Measurements from ENCODE around the gene CD44.
"Not testable (repeated sequence)": the region's sequence is repeated elsewhere in the genome, so short reads cannot be mapped to it uniquely, and the experiment has no call there.

The CD44 gene

DNA sequence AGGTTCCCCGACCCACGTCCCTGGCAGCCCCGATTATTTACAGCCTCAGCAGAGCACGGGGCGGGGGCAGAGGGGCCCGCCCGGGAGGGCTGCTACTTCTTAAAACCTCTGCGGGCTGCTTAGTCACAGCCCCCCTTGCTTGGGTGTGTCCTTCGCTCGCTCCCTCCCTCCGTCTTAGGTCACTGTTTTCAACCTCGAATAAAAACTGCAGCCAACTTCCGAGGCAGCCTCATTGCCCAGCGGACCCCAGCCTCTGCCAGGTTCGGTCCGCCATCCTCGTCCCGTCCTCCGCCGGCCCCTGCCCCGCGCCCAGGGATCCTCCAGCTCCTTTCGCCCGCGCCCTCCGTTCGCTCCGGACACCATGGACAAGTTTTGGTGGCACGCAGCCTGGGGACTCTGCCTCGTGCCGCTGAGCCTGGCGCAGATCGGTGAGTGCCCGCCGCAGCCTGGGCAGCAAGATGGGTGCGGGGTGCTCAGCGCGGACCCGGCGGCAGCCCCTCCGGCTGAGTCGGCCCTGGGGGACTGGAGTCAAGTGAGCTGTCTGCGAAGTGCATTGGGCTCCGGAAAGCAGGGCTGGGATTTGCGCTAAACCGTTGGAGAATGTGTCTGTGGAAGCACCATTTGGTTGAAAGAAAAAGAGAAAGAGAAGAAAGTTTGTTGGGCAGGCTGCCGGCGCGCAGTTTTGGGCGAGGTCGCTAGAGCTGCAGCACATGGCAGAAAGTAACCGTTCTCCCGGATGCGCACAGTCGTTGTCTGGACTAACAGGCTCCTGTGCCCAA is at the start of gene CD44:
Gene CD44 (plus strand): TSS at position 229 of the 779 bp plus-strand sequence. CDS start 133 bp downstream, at position 362.
- DNase-seq (ENCODE audit: low spot score) = no peak

- no peak for DNase-seq (ENCODE audit: low spot score)
Measured at GRCh38 chr11:35089666-35090065, 49.3 kb upstream of the CD44 start.

DNA sequence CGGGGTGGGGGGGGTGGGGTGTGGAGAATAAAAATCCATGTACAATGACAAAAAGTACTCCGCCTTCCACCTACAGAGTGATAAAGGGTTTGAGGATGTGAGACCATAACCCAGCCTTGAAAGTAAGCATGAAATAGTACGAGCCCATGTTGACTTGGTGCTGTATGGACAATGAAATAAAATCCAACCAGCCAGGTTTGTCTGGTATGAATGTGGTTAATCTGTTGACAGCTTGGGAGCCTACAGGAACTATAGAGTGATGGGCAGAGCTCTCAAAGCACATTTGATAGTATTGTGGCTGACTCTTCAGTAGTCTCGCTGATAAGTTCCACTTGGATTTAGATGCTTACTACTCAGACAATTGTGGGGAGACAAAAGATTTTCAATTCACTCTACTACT is 48.8 kb upstream of the CD44 start:
- DNase-seq (ENCODE audit: low spot score) = no peak

- not testable (repeated sequence) for DNase-seq (ENCODE audit: low spot score)
Measured at GRCh38 chr11:35090991-35091390, 48.0 kb upstream of the CD44 start.

- no peak for DNase-seq (ENCODE audit: low spot score)
Measured at GRCh38 chr11:35096723-35097122, 42.2 kb upstream of the CD44 start.

- no peak for DNase-seq (ENCODE audit: low spot score)
Measured at GRCh38 chr11:35097814-35098455, 41.0 kb upstream of the CD44 start.

DNA sequence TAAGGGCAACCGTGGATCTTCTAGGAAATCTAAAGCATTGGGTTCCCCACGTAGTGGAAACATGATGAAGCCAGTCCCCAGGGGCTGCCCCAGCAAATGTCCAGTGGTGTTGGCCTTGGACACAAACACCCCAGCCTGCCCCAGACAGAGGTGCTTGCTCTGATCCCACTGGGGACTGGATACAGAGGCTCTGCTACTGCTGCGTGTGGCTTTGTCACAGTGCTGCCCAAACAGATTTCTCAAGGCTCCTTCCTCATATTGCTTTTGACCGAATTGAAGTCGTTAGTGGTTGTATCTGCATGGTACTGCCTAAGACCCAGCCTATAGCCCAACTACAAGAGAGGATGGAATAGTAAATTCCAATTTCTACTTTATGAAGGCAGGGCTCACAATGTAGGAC is 40.1 kb upstream of the CD44 start:
- no peak for DNase-seq (ENCODE audit: low spot score)

GRCh38 chr11:35099278-35100012 is 39.5 kb upstream of the CD44 start:
- DNase-seq (ENCODE audit: low spot score) = no peak

GRCh38 chr11:35100013-35100383 is 39.0 kb upstream of the CD44 start:
- DNase-seq (ENCODE audit: low spot score) = no peak

GRCh38 chr11:35101223-35101622 is 37.7 kb upstream of the CD44 start:
- no peak for DNase-seq (ENCODE audit: low spot score)

DNA sequence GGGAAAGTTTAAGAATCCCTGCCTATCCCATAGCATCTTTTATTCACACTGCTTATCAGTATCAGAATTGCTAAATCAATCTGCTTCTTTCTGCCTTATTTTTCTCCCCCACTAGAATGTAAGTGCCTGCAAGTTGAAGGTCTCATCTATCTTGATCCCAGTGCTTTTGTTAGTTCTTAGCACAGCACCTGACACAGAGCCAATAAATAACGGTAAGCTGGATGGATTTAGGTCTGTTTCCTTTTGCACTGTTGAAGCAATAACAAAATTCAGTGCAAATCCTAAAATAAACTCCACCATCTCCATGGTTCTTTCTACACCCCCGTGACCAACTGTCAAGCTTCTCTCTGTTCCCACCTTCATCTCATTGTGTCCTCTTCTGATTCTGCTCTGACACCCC is 36.7 kb upstream of the CD44 start:
- no peak for DNase-seq (ENCODE audit: low spot score)

DNA sequence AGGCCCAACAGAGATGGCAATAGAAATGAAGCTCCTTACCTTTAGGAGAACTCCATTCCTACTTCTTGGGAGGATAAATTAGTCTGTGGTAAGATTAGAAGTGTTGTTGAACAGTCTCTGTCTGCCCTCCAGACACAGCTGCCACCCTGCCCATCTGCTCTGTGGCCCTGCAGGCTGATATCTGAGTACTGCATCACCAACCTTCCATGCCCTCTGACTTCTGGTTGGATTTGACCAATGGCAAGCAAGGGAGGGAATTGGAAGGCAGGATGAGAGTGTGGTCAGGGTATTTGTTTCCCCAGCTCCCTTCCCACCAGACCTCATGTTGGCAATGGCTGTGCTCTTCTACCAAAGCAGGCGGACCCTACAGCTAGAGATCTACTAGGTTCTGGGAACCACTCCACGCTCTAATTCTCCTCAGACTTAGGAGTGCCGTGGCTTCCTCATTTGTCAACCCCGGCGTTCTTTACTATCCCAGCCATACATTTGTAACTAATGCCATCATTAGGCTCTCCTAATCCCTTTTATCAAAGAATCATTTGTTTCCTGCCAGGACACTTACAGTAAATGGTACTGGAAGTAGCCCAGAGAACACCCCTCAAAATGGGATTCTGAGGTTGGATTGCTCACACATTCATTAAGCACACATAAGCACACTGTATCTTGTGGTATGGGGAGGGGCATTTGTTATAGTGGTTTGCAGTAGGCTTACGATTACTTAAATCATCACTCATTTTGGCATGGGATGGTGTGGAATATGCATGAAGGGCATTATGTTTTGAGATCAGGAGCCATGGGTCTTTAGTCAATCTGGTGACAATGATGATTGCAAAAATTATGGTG is 35.4 kb upstream of the CD44 start:
- no peak for DNase-seq (ENCODE audit: low spot score)

DNA sequence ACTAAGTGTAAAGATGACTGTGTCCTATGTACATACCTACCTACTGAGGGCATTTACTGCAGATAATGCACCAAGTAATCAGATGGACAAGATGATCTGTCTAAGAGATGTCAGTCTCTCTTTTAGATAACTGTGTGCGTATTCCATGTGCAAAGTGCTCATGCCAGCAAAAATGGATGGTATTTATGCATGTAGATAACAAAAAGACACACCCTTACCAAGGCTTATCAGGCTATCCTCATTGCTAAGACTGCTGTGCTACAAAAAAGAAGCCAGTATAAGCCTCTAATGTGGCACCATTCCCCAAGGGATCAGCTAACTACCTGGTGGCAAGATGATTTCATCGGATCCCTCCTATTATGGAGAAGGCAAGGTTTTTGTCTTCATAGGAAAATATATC is 34.3 kb upstream of the CD44 start:
- DNase-seq (ENCODE audit: low spot score) = no peak

GRCh38 chr11:35105319-35106079 is 33.5 kb upstream of the CD44 start:
- DNase-seq (ENCODE audit: low spot score) = no peak

GRCh38 chr11:35106595-35106994 is 32.4 kb upstream of the CD44 start:
- no peak for DNase-seq (ENCODE audit: low spot score)

- DNase-seq (ENCODE audit: low spot score) = no peak
Measured at GRCh38 chr11:35107861-35108260, 31.1 kb upstream of the CD44 start.

DNA sequence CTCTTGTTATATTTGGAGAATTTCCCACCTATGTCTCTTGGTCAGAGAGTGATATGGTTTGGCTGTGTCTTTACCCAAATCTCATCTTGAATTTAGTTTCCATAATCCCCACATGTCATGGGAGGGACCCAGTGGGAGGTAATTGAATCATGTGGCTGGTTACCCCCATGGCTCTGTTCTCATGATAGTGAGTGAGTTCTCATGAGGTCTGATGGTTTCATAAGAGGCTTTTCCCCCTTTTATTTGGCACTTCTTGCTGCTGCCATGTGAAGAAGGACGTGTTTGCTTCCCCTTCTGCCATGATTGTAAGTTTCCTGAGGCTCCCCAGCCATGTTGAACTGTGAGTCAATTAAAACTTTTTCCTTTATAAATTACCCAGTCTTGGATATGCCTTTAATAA is 30.6 kb upstream of the CD44 start:
- DNase-seq (ENCODE audit: low spot score) = not testable (repeated sequence)

DNA sequence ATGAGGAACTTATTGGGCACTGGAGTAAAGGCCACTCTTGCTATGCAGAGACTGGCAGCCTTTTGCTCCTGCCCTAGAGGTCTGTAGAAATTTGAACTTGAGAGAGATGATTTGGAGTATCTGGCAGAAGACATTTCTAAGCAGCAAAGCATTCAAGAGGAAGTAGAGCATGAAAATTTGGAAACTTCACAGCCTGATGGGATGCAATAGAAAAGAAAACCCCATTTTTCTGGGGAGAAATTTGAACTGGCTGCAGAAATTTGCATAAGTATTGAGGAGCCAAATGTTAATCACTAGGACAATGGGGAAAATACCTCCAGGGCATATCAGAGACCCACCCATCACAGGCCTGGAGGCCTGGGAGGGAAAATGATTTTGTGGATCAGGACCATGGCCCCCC is 29.9 kb upstream of the CD44 start:
- no peak for DNase-seq (ENCODE audit: low spot score)

DNA sequence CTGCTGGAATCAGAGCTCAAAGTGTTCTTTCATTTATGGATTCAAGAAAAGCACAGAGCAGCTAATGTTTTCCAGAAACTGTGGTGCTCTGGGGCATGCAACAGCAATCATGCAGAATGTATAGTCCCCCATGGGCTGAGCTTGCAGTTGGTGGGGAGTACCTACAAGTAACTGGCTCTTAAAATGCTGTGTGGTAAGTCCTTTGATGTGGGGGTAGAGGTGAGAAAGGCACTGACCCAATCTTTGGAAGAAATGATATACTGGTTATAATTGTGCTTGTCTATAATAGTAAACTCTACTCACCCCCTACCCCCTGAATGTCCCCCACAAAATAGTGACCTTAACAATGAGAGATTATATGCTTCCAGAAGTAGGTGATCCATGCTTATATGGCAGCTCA is 29.1 kb upstream of the CD44 start:
- DNase-seq (ENCODE audit: low spot score) = no peak

DNA sequence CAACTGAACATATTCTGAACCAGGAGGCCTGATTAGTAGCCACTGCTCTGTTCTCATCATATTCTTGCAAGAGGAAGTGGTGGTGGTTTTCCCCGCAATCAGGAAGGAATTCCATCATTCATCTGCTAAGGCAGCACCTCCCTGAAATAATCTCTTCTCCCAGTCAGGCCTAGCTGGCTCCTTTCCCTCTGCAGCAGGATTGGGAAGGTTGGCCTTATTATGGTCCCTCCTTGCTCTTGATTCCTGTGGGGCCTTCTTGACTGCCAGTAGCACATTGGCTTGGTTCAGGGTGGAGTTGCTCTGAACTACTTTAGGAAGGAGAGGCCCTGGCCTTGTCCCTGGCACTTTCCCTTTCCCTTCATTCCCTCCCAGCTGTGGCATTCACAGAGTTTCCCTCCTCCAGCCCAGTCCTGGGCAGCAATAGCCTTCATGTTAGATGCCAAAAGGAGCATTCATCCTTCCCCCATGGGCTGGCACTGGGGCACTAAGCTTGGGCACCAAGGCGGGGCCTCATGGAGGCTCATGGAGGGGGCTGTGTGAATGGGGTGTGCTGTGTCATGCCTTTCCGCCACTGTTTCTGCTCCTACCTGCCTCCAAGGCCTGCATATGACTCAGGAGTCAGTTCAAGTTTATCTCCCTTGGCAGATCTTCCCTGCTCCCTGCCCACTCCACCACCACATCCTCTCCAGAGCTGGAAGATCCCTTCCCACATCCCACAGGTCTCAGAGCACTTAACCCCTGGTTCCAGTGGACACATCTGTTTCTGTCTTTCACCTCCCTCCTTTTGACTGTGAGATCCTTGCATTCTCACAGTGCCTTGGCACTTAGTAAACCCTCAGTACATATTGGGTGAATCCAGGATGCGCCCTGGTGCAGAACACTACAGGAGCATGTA is 27.6 kb upstream of the CD44 start:
- DNase-seq (ENCODE audit: low spot score) = no peak

Data from cerebellar cortex (tissue), 1 donor.